Measurements from ENCODE around the gene ZER1.

The ZER1 gene

DNA sequence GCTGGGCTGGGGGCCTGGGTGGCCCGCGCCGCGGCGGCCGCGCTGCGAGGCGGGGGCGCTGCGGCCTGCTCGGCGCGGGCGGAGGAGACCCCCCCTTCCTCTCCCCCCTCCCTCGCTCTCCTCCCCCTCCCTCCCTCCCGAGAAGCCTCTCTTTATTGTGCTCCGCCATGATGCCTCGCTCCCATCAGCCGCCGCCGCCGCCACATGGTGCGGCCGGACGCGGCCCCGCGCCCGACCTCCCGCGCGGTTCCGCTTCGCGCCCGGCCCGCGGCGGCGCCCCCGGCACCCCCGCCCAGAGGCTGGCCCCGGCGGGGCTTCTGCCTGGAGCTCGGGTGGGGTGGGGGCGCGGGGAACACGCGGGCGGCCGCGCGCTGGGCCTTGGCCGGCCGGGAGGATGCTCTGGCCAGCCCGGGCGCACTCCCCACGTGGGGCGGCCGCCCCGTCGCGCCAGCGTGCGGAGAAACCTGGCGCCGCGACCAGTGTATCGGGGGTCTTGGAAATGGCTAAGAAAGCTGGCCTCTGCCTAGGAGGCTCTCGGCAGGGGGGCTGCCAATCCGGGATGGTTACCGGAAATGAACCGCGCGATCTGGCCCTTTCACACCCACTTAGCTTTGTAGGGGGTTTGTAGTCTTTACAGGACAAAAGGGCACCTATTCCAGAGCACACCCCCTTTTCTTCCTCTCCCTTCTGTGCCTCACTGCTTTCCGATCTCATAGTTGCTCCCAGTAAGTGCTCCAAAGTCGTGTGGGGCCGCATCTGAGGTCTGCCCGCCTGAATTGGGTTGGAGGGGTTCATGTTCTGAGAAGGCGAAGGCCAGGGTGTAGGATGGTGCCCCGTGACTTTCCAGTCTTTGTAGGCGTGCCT is 81.7 kb downstream of the ZER1 start:
- TF ChIP-seq, protein P1, sequence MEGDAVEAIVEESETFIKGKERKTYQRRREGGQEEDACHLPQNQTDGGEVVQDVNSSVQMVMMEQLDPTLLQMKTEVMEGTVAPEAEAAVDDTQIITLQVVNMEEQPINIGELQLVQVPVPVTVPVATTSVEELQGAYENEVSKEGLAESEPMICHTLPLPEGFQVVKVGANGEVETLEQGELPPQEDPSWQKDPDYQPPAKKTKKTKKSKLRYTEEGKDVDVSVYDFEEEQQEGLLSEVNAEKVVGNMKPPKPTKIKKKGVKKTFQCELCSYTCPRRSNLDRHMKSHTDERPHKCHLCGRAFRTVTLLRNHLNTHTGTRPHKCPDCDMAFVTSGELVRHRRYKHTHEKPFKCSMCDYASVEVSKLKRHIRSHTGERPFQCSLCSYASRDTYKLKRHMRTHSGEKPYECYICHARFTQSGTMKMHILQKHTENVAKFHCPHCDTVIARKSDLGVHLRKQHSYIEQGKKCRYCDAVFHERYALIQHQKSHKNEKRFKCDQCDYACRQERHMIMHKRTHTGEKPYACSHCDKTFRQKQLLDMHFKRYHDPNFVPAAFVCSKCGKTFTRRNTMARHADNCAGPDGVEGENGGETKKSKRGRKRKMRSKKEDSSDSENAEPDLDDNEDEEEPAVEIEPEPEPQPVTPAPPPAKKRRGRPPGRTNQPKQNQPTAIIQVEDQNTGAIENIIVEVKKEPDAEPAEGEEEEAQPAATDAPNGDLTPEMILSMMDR (conservative IDR thresholded peaks at IDR 0.05; ENCODE audit: low read depth, low read length) = no peak
- peak overlapping the region; percentile 98 for H3K4me3 ChIP-seq (ENCODE audit: low read length)
- no peak for DNase-seq (ENCODE audit: low read depth)

DNA sequence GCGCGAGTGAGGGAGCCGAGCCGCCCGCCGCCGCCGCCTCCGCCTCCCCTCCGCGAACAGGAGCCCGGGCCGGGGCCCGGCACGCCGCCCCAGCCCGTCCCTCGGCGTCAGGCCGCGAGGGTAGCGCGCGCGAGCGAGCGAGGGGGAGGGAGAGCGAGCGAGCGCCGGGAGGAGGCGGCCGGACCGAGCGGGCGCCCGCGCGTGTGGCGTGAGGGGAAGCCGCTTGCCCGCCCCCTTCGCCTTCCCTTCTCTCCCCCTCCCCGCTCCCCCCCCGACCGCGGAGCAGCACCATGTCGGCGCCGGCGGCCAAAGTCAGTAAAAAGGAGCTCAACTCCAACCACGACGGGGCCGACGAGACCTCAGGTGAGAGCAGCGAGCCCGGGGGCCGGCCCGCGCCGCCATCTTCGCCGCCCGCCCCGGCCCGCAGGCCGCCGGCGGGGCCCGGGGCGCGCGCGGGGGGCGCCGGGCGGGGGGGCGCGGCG is 82.4 kb downstream of the ZER1 start:
- TF ChIP-seq, protein P1 (conservative IDR thresholded peaks at IDR 0.05; ENCODE audit: low read depth, low read length) = no peak
- peak overlapping the region; percentile 55 for H3K4me3 ChIP-seq (ENCODE audit: low read length)
- no peak for DNase-seq (ENCODE audit: low read depth)

DNA sequence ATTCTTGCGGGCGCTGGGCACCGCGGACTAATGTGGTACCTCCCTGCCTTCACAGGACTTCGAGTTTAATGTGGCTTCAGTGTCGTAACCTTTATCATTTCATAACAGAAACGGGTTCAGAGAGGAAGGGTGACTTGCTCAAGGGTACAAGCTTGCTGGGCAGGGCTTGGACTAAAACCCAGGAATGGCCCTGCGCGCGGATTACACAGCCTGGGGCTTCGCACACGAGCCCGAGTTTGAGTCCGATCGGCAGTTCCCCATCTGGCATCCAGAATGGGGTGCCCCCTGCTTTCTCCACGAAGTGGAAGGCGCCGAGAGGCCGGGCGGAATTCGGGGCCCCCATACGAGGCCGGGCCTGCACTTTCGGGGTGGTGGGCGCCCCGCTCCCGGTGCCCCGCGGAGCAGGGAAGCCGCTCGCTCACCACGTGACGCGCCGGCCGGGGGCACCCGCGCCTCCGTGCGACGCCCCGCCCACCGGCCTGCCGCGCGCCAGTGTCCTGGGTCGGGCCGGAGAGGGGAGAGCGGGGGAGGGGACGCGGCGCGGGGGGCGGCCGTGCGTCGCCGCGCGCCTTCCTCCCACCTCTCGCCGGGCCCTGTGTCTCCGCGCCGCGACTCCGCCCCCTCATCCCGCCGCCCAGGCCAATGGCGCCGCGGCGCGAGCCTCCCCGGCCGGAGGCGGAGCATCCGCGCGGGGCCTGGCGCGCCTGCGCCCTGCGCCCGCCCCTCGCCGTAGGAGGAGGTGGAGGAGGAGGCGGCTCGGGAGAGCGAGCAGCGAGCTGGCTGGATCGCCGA is 83.0 kb downstream of the ZER1 start, which contains the start of gene SET:
Gene SET (plus strand): TSS at position 722 of the 792 bp plus-strand sequence. CDS start 361 bp downstream, outside the sequence.
- TF ChIP-seq, protein P1 (conservative IDR thresholded peaks at IDR 0.05; ENCODE audit: low read depth, low read length) = no peak
- peak within 1 kb of the TSS; percentile 98 for H3K4me3 ChIP-seq (ENCODE audit: low read length)
- DNase-seq (ENCODE audit: low read depth) = peak; percentile 57

DNA sequence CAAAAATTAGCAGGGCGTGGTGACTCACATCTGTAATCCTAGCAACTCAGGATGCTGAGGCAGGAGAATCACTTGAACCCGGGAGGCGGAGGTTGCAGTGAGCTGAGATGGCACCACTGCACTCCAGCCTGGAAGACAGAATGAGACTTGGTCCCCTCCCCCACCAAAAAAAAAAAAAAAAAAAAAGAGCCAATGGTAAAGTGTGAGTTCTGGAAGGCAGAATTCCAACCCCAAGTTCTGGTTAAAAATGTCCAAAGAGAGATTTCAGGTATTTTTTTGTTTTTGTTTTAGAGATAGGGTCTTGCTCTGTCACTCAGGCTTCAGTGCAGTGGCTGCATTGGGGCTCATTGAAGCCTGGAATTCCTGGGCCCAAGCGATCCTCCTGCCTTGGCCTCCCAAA is 84.3 kb downstream of the ZER1 start:
- TF ChIP-seq, protein P1 (conservative IDR thresholded peaks at IDR 0.05; ENCODE audit: low read depth, low read length) = no peak
- H3K4me3 ChIP-seq (ENCODE audit: low read length) = no peak overlapping the region
- no peak for DNase-seq (ENCODE audit: low read depth)

DNA sequence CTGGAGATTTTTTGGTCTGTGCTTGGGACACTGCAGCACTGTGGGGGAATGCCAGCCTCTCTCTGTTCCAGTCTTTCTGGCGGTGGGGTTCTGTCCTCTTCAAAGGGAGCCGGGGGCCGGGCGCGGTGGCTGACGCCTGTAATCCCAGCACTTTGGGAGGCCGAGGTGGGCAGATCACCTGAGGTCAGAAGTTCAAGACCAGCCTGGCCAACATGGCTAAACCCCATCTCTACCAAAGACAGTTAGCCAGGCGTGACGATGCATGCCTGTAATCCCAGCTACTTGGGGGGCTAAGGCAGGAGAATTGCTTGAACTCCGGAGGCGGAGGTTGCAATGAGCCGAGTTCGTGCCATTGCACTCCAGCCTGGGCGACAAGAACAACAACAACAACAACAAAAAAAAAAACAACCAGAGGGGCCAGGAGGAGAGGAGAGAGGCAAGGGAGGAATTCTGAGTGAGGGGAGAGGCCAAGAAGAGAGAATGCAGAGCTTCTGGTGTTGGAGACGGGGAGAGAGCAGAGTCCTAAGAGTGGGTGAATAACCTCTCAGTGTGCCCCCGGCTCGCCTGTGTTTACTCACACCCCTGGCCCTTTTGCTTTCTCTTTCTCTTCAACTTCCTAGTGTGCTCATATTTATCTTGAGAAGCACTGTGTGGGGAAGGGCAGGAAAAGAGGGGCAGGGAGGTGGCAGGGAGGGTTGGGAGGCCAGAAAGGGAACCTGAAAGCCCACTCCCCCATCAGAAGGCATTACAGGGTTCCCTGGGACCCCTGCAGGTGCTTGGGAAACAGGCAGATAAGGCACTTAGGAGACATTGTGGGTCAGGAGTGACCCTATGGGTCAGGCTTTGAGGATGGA is 85.9 kb downstream of the ZER1 start:
- no peak for DNase-seq (ENCODE audit: low read depth)
- TF ChIP-seq, protein P1 (conservative IDR thresholded peaks at IDR 0.05; ENCODE audit: low read depth, low read length) = no peak
- peak overlapping the region; percentile 85 for H3K4me3 ChIP-seq (ENCODE audit: low read length)

DNA sequence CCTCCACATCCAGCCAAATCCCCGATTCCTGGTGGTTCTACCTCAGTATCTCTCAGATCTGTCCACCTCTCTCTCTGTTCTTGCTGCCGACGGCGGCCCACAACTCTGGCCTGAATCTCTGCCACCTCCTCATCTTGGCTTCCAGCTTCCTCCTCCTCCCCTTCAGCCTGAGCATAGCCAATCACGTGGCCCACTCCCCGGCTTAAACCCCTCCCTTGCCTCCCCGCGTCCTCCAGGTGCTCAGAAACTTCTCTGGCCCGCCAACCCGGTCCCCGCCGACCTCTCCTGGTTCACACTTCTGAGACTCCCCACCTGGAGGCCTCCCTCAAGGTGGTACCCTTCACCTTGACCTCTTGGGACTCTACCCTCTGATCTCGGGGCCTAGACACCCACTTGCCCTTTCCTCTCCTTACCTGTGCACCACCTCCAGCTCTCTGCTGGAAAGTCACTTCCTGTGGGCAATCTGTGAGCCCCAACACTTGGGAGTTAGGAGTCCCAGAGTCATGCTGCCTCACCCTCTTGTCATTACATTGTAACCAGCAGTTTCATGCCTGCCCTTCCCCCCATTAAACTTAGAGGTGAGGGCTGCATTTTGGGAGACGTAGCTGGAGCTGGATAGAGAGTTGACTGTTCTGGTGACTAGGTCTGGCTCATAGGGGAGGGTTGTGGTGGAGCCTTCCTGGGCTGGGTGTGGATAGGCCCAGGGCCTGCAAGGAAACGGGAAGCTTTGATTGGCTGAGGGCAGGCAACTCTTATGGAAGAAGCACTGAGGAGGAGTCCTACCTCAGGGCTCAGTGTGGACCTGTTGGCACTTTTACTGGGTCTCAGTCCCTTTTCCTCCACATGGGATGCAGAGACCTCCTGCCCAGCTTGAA is 87.2 kb downstream of the ZER1 start:
- peak overlapping the region; percentile 85 for H3K4me3 ChIP-seq (ENCODE audit: low read length)
- DNase-seq (ENCODE audit: low read depth) = peak; percentile 50
- TF ChIP-seq, protein P1 (conservative IDR thresholded peaks at IDR 0.05; ENCODE audit: low read depth, low read length) = no peak

Data from retinal pigment epithelial cell (primary cell).